Small intestine (tissue), 7 donors: Measurements from ENCODE around the gene CCNJL. TPM values are rescaled to one million over a fixed set of nuclear protein-coding genes. Genes with fewer than 3 reads are reported as not detected.
"Not testable (repeated sequence)": the region's sequence is repeated elsewhere in the genome, so short reads cannot be mapped to it uniquely, and the experiment has no call there.

Experiments used
- DNase-seq, 2 donors: peaks; one replicate each; pipeline versions ENCODE4 v3.0.0 to v3.0.0-alpha.2; 2013
- FAIRE-seq: peaks from 2 replicates; lab custom pipeline; 2012; peaks lifted over from hg19 to GRCh38; lab: Jason Lieb, UNC
- H3K27ac ChIP-seq, 3 donors: one replicate each; pipeline ENCODE4 v1.5.1; 2013; ENCODE audit warnings: low read length in 2 of 3, mild to moderate bottlenecking in 2 of 3, control low read depth in 1 of 3, inconsistent platforms in 1 of 3, low read depth in 1 of 3, moderate library complexity in 1 of 3
- H3K27me3 ChIP-seq, 3 donors: one replicate each; pipeline ENCODE4 v1.6.1; 2013; ENCODE audit warnings: low read length in 3 of 3, inconsistent platforms in 1 of 3; ENCODE audit not compliant: control insufficient read depth in 3 of 3, insufficient read depth in 3 of 3
- H3K36me3 ChIP-seq, 3 donors: one replicate each; pipeline ENCODE4 v1.6.1; 2013; ENCODE audit warnings: low read length in 3 of 3, inconsistent platforms in 1 of 3, low read depth in 1 of 3, mild to moderate bottlenecking in 1 of 3, moderate library complexity in 1 of 3; ENCODE audit not compliant: control insufficient read depth in 3 of 3, insufficient read depth in 2 of 3
- H3K4me1 ChIP-seq, 3 donors: one replicate each; pipeline ENCODE4 v1.6.1; 2013; ENCODE audit warnings: low read length in 2 of 3, inconsistent platforms in 1 of 3, low read depth in 1 of 3, mild to moderate bottlenecking in 1 of 3, moderate library complexity in 1 of 3; ENCODE audit not compliant: control insufficient read depth in 3 of 3, insufficient read depth in 2 of 3
- H3K4me3 ChIP-seq, 3 donors: one replicate each; pipeline ENCODE4 v1.5.1; 2013; ENCODE audit warnings: low read length in 3 of 3, control low read depth in 1 of 3, inconsistent platforms in 1 of 3, low read depth in 1 of 3, mild to moderate bottlenecking in 1 of 3, moderate library complexity in 1 of 3
- H3K9me3 ChIP-seq, 2 donors: one replicate each; pipeline ENCODE4 v1.6.1; 2013; ENCODE audit warnings: low read depth in 1 of 2, low read length in 1 of 2; ENCODE audit not compliant: control insufficient read depth in 2 of 2, insufficient read depth in 1 of 2
- WGBS, 3 donors: extraction: QIAGEN DNeasy Blood & Tissue Kit; methylation state at CpG; one replicate each; pipeline ENCODE4 v1.1.7; 2013; 5-methylcytosine and 5-hydroxymethylcytosine counted together
- polyA plus RNA-seq, 4 donors: library from polyadenylated mRNA; stranded (reverse) in 3 of 4; unstranded in 1 of 4; fragments of 200-250 nt in 3 of 4; fragments of 120-200 nt in 1 of 4; gene quantifications; one replicate each; pipeline versions ENCODE4 v1.2.1 to v1.2.3, GENCODE V29; 2013
- donor health status: healthy with polysubstance abuse.
- donor health status: control.
- donor health status: control.
- donor health status: Bipolar disorder and iron deficiency.
- donor health status: healthy.

CCNJL gene
- polyA plus RNA-seq, 4 donors = 0.22 to 19.6 (median 1.5) TPM

- Histone ChIP-seq H3K27me3 (no peaks in the 10 kb centered on the region), H3K4me3 (no peak overlapping the region), H3K27ac (no peak overlapping the region), H3K36me3 (no peaks in the 10 kb centered on the region), H3K4me1 (peaks cover 0 to 13% (median 3%) of the 10 kb centered on the region in 3 donors), H3K9me3 (no peaks in the 10 kb centered on the region)
- DNase-seq (peak in 1 of 2 donors; percentile 26), FAIRE-seq (no peak)
- whole genome bisulfite sequencing, 3 donors = 67 to 81% (median 77%) methylated on average over 4 of the region's 4 CpGs
Measured at GRCh38 chr5:160342413-160342941, 30.1 kb upstream of the CCNJL start.

- 62 to 76% (median 68%) methylated on average over 6 of the region's 6 CpGs for WGBS, 3 donors
- no peaks in the 10 kb centered on the region for H3K27me3 ChIP-seq
- H3K27ac ChIP-seq = no peak overlapping the region
- DNase-seq (no peak), FAIRE-seq (no peak)
- no peaks in the 10 kb centered on the region for H3K36me3 ChIP-seq
- no peak overlapping the region for H3K4me3 ChIP-seq
- peaks cover 0 to 8% (median 3%) of the 10 kb centered on the region in 3 donors for H3K4me1 ChIP-seq
- no peaks in the 10 kb centered on the region for H3K9me3 ChIP-seq
Measured at GRCh38 chr5:160341309-160341870, 29.0 kb upstream of the CCNJL start.

- FAIRE-seq, H3K4me1 ChIP-seq, H3K36me3 ChIP-seq, H3K9me3 ChIP-seq, DNase-seq, H3K27ac ChIP-seq, H3K4me3 ChIP-seq, H3K27me3 ChIP-seq: not testable (repeated sequence)
Measured at GRCh38 chr5:160340513-160340912, 28.1 kb upstream of the CCNJL start.

- 72 to 93% (median 74%) methylated on average over 10 of the region's 10 CpGs for WGBS, 3 donors
- Histone ChIP-seq H3K4me1 (peaks cover 0 to 3% (median 0%) of the 10 kb centered on the region in 3 donors), H3K27me3 (no peaks in the 10 kb centered on the region), H3K36me3 (no peaks in the 10 kb centered on the region), H3K27ac (no peak overlapping the region), H3K9me3 (no peaks in the 10 kb centered on the region), H3K4me3 (no peak overlapping the region)
- FAIRE-seq (no peak), DNase-seq (no peak)
Measured at GRCh38 chr5:160339406-160340130, 27.2 kb upstream of the CCNJL start.

- not testable (repeated sequence) for H3K4me3 ChIP-seq, H3K9me3 ChIP-seq, DNase-seq, H3K27me3 ChIP-seq, H3K36me3 ChIP-seq, H3K27ac ChIP-seq, H3K4me1 ChIP-seq, FAIRE-seq
- 80 to 84% (median 83%) methylated on average over 3 of the region's 3 CpGs for WGBS, 3 donors
Measured at GRCh38 chr5:160334716-160335115, 22.4 kb upstream of the CCNJL start.

GRCh38 chr5:160333721-160334120, 21.4 kb upstream of the CCNJL start:
- no peak for FAIRE-seq
- no peaks in the 10 kb centered on the region for H3K4me1 ChIP-seq
- 72 to 94% (median 82%) methylated on average over 3 of the region's 3 CpGs for WGBS, 3 donors

GRCh38 chr5:160330212-160330611, 17.8 kb upstream of the CCNJL start:
- H3K4me3 ChIP-seq = no peak overlapping the region
- H3K27me3 ChIP-seq = no peaks in the 10 kb centered on the region
- DNase-seq (no peak), FAIRE-seq (no peak)
- H3K4me1 ChIP-seq = peaks cover 0 to 5% (median 3%) of the 10 kb centered on the region in 3 donors
- no peak overlapping the region for H3K27ac ChIP-seq
- no peaks in the 10 kb centered on the region for H3K9me3 ChIP-seq
- no peaks in the 10 kb centered on the region for H3K36me3 ChIP-seq
- WGBS, 3 donors = 76 to 97% (median 87%) methylated on average over 4 of the region's 4 CpGs

More at GRCh38 chr5:160333721-160334120, 21.4 kb upstream of the CCNJL start:
- Histone ChIP-seq H3K9me3 (no peaks in the 10 kb centered on the region), H3K36me3 (no peaks in the 10 kb centered on the region), H3K4me3 (no peak overlapping the region), H3K27ac (no peak overlapping the region), H3K27me3 (no peaks in the 10 kb centered on the region)
- DNase-seq = no peak

- no peak for DNase-seq
- H3K9me3 ChIP-seq = no peaks in the 10 kb centered on the region
- WGBS, 3 donors = 79 to 83% (median 82%) methylated on average over 6 of the region's 6 CpGs
- no peaks in the 10 kb centered on the region for H3K36me3 ChIP-seq
- H3K4me1 ChIP-seq = peaks cover 0 to 5% (median 3%) of the 10 kb centered on the region in 3 donors
- H3K27ac ChIP-seq = no peak overlapping the region
- H3K4me3 ChIP-seq = no peak overlapping the region
- FAIRE-seq = no peak
- no peaks in the 10 kb centered on the region for H3K27me3 ChIP-seq
Measured at GRCh38 chr5:160327818-160328217, 15.5 kb upstream of the CCNJL start.
